ENCODE results near the gene CCDC85C.

DNA sequence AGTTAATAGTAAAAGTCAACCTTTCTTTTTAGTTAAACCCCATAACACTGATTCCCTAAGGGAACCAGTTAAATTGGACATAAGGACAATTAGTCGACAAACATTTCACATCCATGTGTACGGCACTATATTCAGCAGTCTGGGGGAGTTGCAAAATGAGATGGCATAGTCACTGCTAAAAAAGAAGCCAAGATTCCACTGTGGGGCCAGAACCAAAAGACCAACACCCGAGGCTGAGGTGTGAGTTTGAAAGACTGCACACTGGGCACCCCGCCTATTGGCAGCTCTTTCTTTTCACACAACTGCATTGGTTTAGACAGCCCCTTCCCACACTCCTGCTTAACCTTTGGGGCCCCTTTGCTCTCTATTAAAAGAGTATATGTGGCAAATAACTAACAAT is 140.0 kb downstream of the CCDC85C start:
- TF ChIP-seq POLR2AphosphoS5 (IDR thresholded peaks at IDR 0.05; ENCODE audit: low read depth, low read length) (no peak), POLR2A (IDR thresholded peaks at IDR 0.05; ENCODE audit: low read depth, low read length) (no peak), TAF1 (IDR thresholded peaks at IDR 0.05; ENCODE audit: low read depth, low read length) (no peak), PAX5 (IDR thresholded peaks at IDR 0.05; ENCODE audit: insufficient read depth, low read length, severe bottlenecking) (no peak), SPI1 (IDR thresholded peaks at IDR 0.05; ENCODE audit: low read depth, low read length) (no peak), POU2F2 (IDR thresholded peaks at IDR 0.05; ENCODE audit: low read depth, low read length) (no peak)

Measured in GM12891 (cell line).